HuH-7.5 (cell line): ENCODE measurements around the gene IDH1.
"Not testable (repeated sequence)": the region's sequence is repeated elsewhere in the genome, so short reads cannot be mapped to it uniquely, and the experiment has no call there.

ENCODE experiments used
- DNase-seq: peaks from one replicate; pipeline ENCODE4 v3.0.0; 2011; ENCODE audit warnings: low spot score

Gene IDH1

GRCh38 chr2:208256192-208256782 lies 1.4 kb upstream of the IDH1 start:
- no peak for DNase-seq

DNA sequence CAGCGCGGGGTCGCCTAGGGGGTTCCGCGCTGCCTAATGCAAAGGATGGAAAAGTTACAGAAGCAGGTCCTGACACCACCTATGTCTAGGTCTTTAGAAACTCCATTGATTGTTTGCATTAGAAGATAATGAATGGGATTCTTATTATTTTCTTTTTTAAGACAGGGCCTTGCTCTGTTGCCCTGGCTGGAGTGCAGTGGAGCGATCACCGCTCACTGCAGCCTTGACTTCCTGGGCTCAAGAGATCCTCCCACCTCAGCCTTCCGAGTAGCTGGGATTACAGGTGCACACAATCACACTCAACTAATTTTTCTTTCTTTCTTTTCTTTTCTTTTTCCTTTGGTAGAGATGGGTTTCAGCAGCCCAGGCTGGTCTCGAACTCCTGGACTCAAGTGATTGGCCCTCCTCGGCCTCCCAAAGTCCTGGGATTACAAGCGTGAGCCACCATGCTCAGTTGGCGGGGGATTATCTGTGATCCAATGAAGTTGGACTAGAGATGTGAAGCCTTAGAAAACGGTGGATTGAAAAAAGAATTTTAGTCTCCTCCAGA lies 761 bp upstream of the IDH1 start:
- no peak for DNase-seq

DNA sequence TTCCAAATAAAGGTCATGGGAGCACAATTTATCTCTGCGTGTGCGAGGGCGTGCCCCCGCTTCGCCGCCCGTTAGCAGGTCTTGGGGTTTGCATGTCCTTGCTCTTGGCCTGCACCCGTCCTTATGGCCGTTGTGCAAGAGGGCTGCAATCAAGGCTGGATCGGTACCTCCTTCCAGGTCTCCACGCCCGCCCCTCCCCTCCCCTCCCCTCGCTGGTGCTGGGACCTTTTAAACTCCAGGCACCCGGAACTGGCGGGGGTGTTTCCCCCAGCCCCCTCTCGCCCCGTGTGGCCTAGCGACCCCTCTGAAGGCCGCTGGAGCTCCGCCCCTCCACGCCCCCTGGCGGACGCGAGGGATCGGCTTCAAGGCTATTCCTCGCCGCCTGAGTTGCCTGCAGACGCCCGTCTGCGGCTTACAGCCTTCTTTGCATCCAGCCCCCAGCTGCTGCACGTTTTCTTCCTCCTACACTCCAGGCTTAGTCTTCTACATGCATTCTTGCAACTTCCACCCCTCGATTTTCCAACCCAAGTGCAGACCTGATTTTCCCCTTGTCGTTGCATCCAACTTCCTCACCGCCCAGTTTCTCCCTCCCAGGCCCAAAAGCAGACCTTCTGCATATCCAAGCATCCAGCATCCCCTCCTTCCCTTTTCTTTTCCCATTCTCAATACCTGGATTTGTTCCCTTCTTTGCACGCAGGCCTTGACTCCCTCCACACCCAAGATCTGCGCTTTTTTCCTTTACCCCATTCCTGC lies 577 bp downstream of the IDH1 start:
- DNase-seq = peak; percentile 76

DNA sequence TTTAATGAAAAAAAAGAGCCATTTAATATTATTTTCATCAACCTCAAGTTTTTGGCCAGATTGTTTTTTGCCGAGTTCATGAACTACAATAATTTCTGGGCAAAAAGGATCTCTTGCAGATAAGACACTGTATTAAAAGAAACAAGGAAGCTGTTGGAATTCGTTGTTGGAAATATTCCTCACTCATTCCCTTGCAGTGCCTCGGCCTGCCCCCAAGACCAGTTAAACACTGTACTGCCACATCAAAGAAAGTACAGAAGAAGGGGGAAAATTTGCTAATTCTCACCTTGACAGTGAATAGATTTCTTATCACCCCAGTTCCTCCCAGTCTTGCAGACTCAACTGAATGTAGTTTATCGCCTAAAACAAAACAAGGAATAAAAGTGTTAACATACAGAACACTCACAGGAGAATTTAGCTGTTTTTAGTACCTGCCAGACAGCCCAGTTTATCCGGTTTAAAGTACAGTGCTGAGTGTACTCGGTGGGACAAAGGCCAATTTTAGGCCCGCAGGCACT lies 1.2 kb downstream of the IDH1 start:
- DNase-seq = no peak

DNA sequence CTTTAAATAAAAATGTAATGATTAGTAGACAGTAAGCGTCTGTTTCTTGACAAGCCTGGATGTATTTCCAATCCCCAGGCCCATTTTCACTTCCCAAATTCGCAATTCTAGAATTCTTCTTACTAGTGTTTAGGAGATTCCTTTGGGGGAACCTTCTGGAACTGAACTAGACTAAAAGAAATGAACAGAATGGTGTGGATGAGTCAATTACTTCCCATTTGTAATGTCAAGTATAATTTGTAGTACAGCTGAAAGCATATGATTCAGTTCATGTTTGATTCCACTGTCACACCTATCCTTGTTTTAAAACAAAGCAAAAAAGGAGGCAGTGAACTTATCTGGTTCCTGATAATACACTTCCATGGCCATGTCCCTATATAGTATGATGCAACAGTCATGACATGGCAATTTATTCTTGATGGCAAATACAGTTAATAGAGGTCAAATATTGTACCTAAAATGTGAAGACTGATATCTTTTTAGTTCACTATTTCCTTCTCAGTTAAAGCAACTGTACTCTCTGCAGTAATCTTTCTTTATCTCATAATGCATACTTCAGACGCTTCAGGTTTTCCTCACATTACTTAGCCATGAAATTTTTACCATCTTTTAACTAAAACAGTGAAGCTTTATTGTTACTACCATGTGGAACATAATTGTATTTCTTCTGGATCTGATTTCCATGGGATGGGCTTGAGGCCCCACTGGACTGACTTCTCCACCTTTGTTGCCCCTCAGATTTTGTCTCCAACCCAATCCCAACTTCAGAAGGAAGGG lies 2.0 kb downstream of the IDH1 start:
- DNase-seq = no peak

DNA sequence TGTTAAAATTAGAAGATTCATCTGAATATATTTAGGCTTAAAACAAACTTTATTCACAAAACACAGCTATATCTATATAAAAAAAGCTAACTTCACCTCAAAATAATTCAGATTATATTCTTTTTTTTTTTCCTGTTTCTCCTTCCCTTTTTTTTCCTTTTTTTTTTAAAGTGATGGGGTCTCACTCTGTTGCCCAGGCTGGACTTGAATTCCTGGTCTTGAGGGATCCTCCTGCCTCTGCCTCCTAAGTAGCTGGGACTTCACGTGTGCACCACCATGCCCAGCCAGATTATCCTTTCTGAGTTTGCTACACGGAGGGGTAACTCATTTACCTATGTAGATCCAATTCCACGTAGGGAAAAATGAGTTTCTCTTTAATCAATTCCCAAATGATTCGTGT lies 3.8 kb downstream of the IDH1 start:
- DNase-seq = no peak

- DNase-seq = no peak
These were observed 4.5 kb downstream of the IDH1 start for GRCh38 chr2:208250388-208250787.

GRCh38 chr2:208249296-208249695 lies 5.6 kb downstream of the IDH1 start:
- no peak for DNase-seq

- DNase-seq = no peak
These were observed 6.3 kb downstream of the IDH1 start for GRCh38 chr2:208248601-208249000.

- DNase-seq = no peak
These were observed 9.1 kb downstream of the IDH1 start for GRCh38 chr2:208245746-208246145.

DNA sequence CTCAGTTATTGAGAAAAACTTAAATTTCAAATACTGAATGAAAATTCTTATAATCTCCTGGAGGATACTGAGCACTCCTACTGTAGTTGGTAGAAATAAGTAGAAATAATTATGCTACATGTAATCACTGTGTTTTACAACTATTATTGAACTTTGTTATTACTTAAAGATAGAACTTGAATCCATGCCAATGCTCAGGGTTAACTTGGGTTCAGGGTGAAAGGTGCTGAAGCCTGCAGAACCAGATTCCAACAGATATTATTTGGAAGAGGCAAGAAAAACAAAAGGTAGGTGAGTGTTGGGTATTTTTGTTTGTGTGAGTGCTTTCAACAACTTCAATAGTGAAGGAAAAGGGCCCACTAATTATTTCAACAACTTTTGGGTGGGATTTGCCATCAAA lies 10.4 kb downstream of the IDH1 start:
- DNase-seq = no peak

DNA sequence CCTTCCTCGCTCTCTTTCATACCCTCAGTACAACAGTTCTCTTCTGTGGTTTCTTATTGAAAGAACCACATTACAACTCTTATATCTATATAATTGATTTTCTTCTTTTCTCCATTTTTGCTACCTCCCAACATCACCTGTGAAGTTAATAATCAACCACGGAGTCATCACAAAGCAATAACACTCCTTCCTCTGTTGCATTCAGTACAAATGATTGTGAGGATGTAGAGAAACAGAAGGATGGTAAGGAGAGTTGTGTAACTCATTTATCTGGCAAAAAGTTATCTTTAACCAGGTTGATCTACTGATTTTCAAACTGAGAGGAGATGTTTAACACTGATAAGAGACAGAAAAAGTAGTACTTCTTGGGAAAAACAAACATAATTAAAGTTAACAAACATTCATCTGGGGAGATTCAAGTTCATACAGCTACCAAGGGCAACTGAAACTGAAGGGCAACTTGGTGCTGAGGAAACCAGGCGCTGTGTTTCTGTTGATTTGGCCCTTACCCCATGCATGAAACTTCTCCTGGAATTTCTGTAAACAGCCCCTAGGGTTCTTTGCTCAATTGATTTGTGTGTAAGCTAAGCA lies 14.2 kb downstream of the IDH1 start:
- no peak for DNase-seq

DNA sequence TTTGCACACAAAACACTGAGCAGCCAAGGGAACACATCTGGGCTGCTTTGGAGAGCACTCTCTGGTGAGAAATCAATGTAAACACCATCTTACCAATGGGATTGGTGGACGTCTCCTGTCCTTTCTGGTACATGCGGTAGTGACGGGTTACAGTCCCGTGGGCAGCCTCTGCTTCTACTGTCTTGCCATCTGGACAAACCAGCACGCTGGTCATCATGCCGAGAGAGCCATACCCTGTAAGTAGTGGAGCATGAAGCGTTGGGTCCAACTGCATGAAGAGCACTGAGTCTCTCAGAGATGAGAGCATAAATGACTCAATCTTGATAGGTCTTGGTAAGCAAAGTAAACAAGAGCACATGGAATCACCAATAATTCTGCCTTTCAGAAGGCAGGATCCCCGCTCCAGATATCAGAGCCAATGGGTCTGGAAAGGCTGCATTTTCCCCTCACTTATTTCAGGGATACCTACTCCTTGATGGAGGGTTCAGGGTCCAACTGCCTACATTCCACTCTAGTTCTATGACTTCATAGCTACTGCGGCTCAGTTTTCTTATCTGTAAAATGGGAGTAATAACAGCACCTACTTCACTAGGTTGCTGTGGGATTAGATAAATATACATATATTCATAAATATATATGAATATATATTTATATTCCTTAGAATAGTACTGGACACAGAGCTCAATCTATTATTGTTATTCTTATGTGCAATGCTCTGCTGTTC lies 14.9 kb downstream of the IDH1 start:
- no peak for DNase-seq

DNA sequence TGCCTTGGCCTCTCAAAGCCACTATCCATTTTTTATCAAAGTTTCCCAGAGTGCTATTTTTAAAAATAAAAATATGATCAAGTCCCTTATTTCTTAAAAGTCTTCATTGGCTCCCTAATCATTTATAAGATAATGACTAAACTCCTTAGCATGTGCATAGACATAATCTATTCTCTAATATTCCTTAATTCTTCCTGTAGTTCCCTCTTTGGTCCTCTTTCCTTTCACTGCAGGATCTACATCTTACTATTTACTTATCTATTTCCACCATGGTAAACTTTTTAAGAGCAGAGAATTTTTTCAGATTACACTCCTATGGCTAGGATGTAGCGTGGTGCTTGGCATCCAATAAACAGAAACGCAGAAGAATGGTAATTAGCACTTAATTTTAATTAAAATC lies 19.0 kb downstream of the IDH1 start:
- no peak for DNase-seq

DNA sequence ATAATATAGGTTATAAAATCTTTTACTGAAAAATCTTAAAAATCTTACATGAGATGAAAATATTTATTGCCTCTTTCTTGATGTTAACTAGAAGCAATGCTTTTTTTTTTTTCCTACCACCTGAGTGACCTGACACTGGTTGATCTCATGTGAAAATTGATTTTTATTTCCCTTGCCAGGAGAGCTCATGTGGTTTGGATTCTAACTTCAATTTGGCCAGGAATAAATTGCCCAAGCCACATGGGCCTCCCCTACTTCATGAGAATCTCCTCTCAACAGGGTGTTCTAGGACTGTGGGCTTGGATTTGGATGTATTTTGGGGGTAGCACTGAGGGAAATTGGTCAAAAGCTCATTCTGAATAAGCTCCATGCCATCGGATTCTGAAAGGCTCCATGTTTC lies 20.1 kb downstream of the IDH1 start:
- DNase-seq = no peak

GRCh38 chr2:208228476-208228875 lies 26.4 kb downstream of the IDH1 start:
- no peak for DNase-seq

GRCh38 chr2:208227581-208228232 lies 27.2 kb downstream of the IDH1 start:
- no peak for DNase-seq

DNA sequence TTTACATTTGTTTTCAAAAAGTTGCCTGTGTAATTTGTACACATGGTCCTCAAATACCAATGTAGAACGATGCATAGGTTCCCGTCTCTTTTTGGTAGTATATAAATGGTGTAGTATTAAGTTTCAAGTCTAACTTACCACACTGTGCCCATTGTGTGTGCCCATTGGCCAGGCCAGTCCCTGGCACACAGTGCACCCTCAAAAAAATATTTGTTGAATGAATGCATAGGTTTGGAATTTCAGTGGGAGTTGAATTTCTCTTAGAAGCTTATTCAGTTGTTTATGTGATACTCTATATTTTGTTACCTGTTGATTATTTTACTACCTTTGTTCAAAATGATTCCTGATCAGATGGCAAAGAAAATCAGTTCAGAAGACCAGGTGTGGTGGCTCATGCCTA lies 30.1 kb downstream of the IDH1 start:
- no peak for DNase-seq

GRCh38 chr2:208222351-208222750 lies 32.5 kb downstream of the IDH1 start:
- DNase-seq = no peak

- not testable (repeated sequence) for DNase-seq
These were observed 33.0 kb downstream of the IDH1 start for GRCh38 chr2:208221873-208222272.
